ENCODE measurements around the gene SLC4A7. TPM values are rescaled to one million over a fixed set of nuclear protein-coding genes. Genes with fewer than 3 reads are reported as not detected.

SLC4A7 gene
- total RNA-seq, 1 experiment from 2014 or later, result 90.8 TPM

- ChIA-PET CTCF (no interaction called here), POLR2A (no interaction called here)
- Mint-ChIP-seq H3K27me3 (ENCODE audit: low read depth) (no peaks in the 10 kb centered on the region), H3K4me3 (no peak overlapping the region), H3K27ac (no peak overlapping the region), H3K9me3 (peaks cover 4% of the 10 kb centered on the region), H3K4me1 (no peaks in the 10 kb centered on the region), H3K36me3 (peaks cover 4% of the 10 kb centered on the region; the same call in 1 of the 2 replicates)
- ATAC-seq (no peak), DNase-seq (ENCODE audit: low spot score) (no peak)
- TF ChIP-seq, protein P1, sequence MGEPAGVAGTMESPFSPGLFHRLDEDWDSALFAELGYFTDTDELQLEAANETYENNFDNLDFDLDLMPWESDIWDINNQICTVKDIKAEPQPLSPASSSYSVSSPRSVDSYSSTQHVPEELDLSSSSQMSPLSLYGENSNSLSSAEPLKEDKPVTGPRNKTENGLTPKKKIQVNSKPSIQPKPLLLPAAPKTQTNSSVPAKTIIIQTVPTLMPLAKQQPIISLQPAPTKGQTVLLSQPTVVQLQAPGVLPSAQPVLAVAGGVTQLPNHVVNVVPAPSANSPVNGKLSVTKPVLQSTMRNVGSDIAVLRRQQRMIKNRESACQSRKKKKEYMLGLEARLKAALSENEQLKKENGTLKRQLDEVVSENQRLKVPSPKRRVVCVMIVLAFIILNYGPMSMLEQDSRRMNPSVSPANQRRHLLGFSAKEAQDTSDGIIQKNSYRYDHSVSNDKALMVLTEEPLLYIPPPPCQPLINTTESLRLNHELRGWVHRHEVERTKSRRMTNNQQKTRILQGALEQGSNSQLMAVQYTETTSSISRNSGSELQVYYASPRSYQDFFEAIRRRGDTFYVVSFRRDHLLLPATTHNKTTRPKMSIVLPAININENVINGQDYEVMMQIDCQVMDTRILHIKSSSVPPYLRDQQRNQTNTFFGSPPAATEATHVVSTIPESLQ (CRISPR knock-in tag; IDR thresholded peaks at IDR 0.05), result no peak
- TF ChIP-seq IRF2 (CRISPR knock-in tag; IDR thresholded peaks at IDR 0.05; ENCODE audit: borderline replicate concordance, low read depth) (no peak), ZNF281 (CRISPR knock-in tag; IDR thresholded peaks at IDR 0.05) (no peak), SMAD3 (CRISPR knock-in tag; IDR thresholded peaks at IDR 0.05; ENCODE audit: borderline replicate concordance) (no peak)
Measured at GRCh38 chr3:27494784-27495183, 10.6 kb upstream of the SLC4A7 start.

DNA sequence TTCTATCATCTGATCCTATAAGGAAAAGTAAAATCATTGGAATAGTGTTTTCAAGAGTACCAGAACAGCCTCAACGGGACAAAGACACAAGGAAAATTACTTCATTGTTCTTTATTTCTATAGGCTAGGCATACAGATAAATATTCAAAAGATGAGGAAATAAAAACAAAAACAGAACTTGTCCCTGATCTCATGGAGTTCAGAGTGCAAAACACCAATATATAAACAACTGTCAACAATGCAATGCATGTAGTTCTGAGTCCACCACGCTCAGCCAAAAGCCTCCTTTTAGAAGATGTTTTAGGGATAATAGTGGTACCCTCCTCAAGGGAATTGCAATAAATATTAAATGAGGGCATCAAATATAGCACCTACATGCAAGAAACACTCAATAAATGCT is 4.6 kb upstream of the SLC4A7 start:
- Mint-ChIP-seq H3K9me3 (peaks cover 3% of the 10 kb centered on the region), H3K27ac (no peak overlapping the region), H3K4me1 (peaks cover 6% of the 10 kb centered on the region; the same call in 1 of the 2 replicates), H3K4me3 (no peak overlapping the region), H3K36me3 (peaks cover 3% of the 10 kb centered on the region; the same call in 1 of the 2 replicates), H3K27me3 (ENCODE audit: low read depth) (no peaks in the 10 kb centered on the region)
- DNase-seq (ENCODE audit: low spot score), result no peak
- CTCF ChIA-PET, result no interaction called here
- ATAC-seq, result no peak
- TF ChIP-seq ZNF396 (CRISPR knock-in tag; IDR thresholded peaks at IDR 0.05; ENCODE audit: borderline replicate concordance) (no peak), MLX (CRISPR knock-in tag; IDR thresholded peaks at IDR 0.05) (no peak), IRF2 (CRISPR knock-in tag; IDR thresholded peaks at IDR 0.05; ENCODE audit: borderline replicate concordance, low read depth) (no peak), RORB (CRISPR knock-in tag; IDR thresholded peaks at IDR 0.05) (no peak), SOX15 (CRISPR knock-in tag; IDR thresholded peaks at IDR 0.05) (no peak), PRRX2 (CRISPR knock-in tag; IDR thresholded peaks at IDR 0.05) (no peak), ZNF281 (CRISPR knock-in tag; IDR thresholded peaks at IDR 0.05) (no peak), JUN (CRISPR knock-in tag; IDR thresholded peaks at IDR 0.05) (no peak)
- TF ChIP-seq, protein P2, sequence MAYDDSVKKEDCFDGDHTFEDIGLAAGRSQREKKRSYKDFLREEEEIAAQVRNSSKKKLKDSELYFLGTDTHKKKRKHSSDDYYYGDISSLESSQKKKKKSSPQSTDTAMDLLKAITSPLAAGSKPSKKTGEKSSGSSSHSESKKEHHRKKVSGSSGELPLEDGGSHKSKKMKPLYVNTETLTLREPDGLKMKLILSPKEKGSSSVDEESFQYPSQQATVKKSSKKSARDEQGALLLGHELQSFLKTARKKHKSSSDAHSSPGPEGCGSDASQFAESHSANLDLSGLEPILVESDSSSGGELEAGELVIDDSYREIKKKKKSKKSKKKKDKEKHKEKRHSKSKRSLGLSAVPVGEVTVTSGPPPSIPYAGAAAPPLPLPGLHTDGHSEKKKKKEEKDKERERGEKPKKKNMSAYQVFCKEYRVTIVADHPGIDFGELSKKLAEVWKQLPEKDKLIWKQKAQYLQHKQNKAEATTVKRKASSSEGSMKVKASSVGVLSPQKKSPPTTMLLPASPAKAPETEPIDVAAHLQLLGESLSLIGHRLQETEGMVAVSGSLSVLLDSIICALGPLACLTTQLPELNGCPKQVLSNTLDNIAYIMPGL (CRISPR knock-in tag; IDR thresholded peaks at IDR 0.05), result no peak
- TF ChIP-seq, protein P1 (CRISPR knock-in tag; IDR thresholded peaks at IDR 0.05), result no peak
- POLR2A ChIA-PET, result no interaction called here

Measured in WTC11 (cell line).